ENCODE data around the gene SLC5A11.

Gene SLC5A11

DNA sequence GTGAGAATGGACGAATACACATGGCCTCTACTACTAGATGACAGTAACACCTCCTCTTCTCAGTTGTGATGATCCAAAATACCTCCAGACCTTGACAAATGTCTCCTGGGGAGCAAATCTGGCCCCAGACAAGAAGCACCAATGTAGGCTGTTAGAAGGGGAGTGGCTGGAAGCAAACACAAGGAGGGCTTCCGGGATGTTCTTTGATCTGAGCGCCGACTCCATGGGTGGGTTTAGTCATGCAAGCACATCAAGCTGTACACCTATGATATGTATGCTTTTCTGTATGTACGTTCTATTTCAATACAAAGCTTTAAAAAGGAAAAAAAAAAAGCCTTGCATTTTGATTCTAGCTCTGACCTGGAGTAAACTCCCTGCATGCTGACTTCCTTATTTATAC lies 108.0 kb downstream of the SLC5A11 start:
- TF ChIP-seq, protein P1, sequence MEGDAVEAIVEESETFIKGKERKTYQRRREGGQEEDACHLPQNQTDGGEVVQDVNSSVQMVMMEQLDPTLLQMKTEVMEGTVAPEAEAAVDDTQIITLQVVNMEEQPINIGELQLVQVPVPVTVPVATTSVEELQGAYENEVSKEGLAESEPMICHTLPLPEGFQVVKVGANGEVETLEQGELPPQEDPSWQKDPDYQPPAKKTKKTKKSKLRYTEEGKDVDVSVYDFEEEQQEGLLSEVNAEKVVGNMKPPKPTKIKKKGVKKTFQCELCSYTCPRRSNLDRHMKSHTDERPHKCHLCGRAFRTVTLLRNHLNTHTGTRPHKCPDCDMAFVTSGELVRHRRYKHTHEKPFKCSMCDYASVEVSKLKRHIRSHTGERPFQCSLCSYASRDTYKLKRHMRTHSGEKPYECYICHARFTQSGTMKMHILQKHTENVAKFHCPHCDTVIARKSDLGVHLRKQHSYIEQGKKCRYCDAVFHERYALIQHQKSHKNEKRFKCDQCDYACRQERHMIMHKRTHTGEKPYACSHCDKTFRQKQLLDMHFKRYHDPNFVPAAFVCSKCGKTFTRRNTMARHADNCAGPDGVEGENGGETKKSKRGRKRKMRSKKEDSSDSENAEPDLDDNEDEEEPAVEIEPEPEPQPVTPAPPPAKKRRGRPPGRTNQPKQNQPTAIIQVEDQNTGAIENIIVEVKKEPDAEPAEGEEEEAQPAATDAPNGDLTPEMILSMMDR (IDR thresholded peaks at IDR 0.05; ENCODE audit: insufficient read depth, low read length, poor library complexity, severe bottlenecking): no peak
- no peak overlapping the region for H3K4me3 ChIP-seq (replicated peaks; ENCODE audit: low read depth, low read length)
- peaks cover 57% of the 10 kb centered on the region for H3K36me3 ChIP-seq (ENCODE audit: control insufficient read depth, insufficient read depth, low read length)
- no peaks in the 10 kb centered on the region for H3K27me3 ChIP-seq (replicated peaks; ENCODE audit: control insufficient read depth, insufficient read depth, low read length)
- DNase-seq (ENCODE audit: extremely low read depth, insufficient read length): no peak

DNA sequence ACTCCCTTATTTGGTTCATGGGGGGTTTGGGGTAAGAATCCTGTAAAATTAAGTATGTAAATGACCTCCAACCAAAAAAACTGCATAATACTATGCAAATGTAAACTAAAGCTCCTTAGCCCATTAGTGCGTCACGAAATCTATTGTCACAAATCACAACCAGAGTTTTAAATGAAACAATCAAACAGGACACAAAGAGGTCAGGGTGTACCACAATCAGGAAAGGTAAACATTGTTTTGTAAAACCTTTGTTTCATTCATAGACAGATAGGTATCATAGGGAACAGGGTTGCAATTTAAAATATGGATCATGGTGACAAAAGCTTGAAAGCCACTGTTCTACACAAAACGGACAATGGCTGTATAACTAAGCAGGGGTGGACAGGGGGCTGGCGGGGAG lies 108.4 kb downstream of the SLC5A11 start:
- Histone ChIP-seq H3K4me3 (replicated peaks; ENCODE audit: low read depth, low read length) (no peak overlapping the region), H3K27me3 (replicated peaks; ENCODE audit: control insufficient read depth, insufficient read depth, low read length) (no peaks in the 10 kb centered on the region), H3K36me3 (ENCODE audit: control insufficient read depth, insufficient read depth, low read length) (peaks cover 58% of the 10 kb centered on the region)
- DNase-seq (ENCODE audit: extremely low read depth, insufficient read length): no peak
- TF ChIP-seq, protein P1 (IDR thresholded peaks at IDR 0.05; ENCODE audit: insufficient read depth, low read length, poor library complexity, severe bottlenecking): no peak

DNA sequence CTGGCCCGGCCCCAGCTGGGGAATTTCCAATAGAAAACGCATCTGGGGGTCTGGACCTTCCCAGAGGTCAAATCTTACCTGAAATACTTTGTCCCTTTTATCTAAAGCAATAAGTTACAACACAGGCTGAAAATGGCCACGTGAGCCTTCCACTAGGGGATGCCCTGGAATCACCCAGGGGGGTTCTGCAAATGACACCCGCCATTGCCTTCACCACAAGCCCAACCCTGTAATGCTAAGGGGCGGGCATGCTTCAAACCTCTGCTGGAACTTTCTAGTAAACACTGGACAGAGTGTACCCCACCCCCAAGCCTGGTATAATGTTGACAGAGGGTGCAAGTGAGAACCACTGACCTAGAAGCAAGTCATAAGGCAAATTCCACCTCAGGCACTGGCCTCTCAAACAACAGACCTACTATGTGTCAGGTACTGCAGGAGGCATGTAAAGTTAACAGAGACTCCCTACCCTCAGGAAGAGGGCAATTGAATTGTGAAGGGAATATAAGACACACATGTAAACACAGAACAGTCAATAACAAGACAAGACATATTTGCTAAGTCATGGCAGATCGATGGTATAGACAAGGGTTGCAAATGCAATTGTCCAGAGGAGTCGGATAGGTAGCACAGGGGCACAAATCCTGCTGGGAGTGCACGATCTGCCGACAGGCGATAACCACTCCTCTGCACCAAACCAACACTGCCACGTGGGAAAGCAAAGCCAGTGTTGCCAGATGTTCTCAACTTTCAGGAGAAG lies 110.4 kb downstream of the SLC5A11 start:
- Histone ChIP-seq H3K4me3 (replicated peaks; ENCODE audit: low read depth, low read length) (no peak overlapping the region), H3K36me3 (ENCODE audit: control insufficient read depth, insufficient read depth, low read length) (peaks cover 54% of the 10 kb centered on the region), H3K27me3 (replicated peaks; ENCODE audit: control insufficient read depth, insufficient read depth, low read length) (no peaks in the 10 kb centered on the region)
- TF ChIP-seq, protein P1 (IDR thresholded peaks at IDR 0.05; ENCODE audit: insufficient read depth, low read length, poor library complexity, severe bottlenecking): no peak
- no peak for DNase-seq (ENCODE audit: extremely low read depth, insufficient read length)

DNA sequence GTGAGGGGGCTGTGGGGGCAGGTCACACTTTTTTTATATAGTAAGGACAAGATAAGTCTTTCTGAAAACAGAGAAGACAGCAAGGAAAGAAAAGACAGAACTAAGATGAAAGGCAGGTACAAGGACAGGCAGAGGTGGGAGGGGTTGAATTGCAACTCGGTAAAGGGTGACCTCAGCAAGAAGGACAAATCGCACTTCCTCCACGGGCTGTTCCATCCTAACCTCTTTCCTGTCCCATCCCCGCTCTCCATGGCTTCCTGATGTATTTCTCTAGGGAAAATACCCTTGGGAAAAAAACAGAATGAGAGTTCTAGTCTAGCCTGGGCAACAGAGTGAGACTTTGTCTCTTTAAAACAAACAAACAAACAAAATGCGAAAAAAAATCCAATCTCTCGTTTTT lies 112.1 kb downstream of the SLC5A11 start:
- peaks cover 53% of the 10 kb centered on the region for H3K36me3 ChIP-seq (ENCODE audit: control insufficient read depth, insufficient read depth, low read length)
- no peaks in the 10 kb centered on the region for H3K27me3 ChIP-seq (replicated peaks; ENCODE audit: control insufficient read depth, insufficient read depth, low read length)
- TF ChIP-seq, protein P1 (IDR thresholded peaks at IDR 0.05; ENCODE audit: insufficient read depth, low read length, poor library complexity, severe bottlenecking): no peak
- no peak overlapping the region for H3K4me3 ChIP-seq (replicated peaks; ENCODE audit: low read depth, low read length)
- no peak for DNase-seq (ENCODE audit: extremely low read depth, insufficient read length)
